SJCRH30 (cell line): ENCODE results near the gene RNF207. TPM values are rescaled to one million over a fixed set of nuclear protein-coding genes. Genes with fewer than 3 reads are reported as not detected.

ENCODE experiments used
- DNase-seq, 2 experiments: peaks; one replicate each; pipeline ENCODE4 v3.0.0-alpha.2; 2015 to 2020
- H3K27ac ChIP-seq: fragments of 250-450 bp; sonication (Bioruptor Pico); 2 replicates; pipeline ENCODE4 v1.5.1; 2020; ENCODE audit warnings: mild to moderate bottlenecking, moderate library complexity
- H3K27me3 ChIP-seq: fragments of 250-450 bp; sonication (Bioruptor Pico); 2 replicates; pipeline ENCODE4 v1.5.1; 2020; ENCODE audit warnings: mild to moderate bottlenecking, moderate library complexity
- H3K36me3 ChIP-seq: fragments of 250-450 bp; sonication (Bioruptor Pico); 2 replicates; pipeline ENCODE4 v1.5.1; 2020; ENCODE audit warnings: mild to moderate bottlenecking, moderate library complexity
- H3K4me1 ChIP-seq: fragments of 250-450 bp; sonication (Bioruptor Pico); 2 replicates; pipeline ENCODE4 v1.5.1; 2020; ENCODE audit warnings: mild to moderate bottlenecking, moderate library complexity
- H3K4me3 ChIP-seq: fragments of 250-450 bp; sonication (Bioruptor Pico); 2 replicates; pipeline ENCODE4 v1.5.1; 2020; ENCODE audit warnings: mild to moderate bottlenecking, moderate library complexity
- H3K9me3 ChIP-seq: fragments of 250-450 bp; sonication (Bioruptor Pico); replicated peaks from 2 replicates; pipeline ENCODE4 v1.5.1; 2020; ENCODE audit warnings: mild to moderate bottlenecking, moderate library complexity
- total RNA-seq: library from RNA; depleted of rRNA; stranded (reverse); fragments of >200 nt; shearing (Covaris generic); gene quantifications from 2 replicates; pipeline ENCODE4 v1.2.3, GENCODE V29; 2014

The RNF207 gene
- total RNA-seq, 1 experiment from 2014 or later: not detected

GRCh38 chr1:6180268-6180706 lies 25.6 kb upstream of the RNF207 start, which contains the start of gene CHD5:
TSS of gene CHD5 (minus strand) at chr1:6180321. CDS start at chr1:6180023, 298 bp downstream.
- Histone ChIP-seq H3K4me1 (no peaks in the 10 kb centered on the region; the same call in 1 of the 2 replicates), H3K4me3 (no peak within 1 kb of the TSS), H3K9me3 (no peaks in the 10 kb centered on the region), H3K36me3 (peaks cover 8% of the 10 kb centered on the region), H3K27me3 (peaks cover 8% of the 10 kb centered on the region; the same call in 1 of the 2 replicates), H3K27ac (no peak within 1 kb of the TSS)
- DNase-seq: no peak

- Histone ChIP-seq H3K9me3 (no peaks in the 10 kb centered on the region), H3K36me3 (peaks cover 13% of the 10 kb centered on the region), H3K4me1 (no peaks in the 10 kb centered on the region; the same call in 1 of the 2 replicates), H3K4me3 (no peak overlapping the region), H3K27me3 (peaks cover 8% of the 10 kb centered on the region; the same call in 1 of the 2 replicates), H3K27ac (no peak overlapping the region)
- peak in 1 of 2 experiments; percentile 25 for DNase-seq
Observed at GRCh38 chr1:6180707-6181311, 25.1 kb upstream of the RNF207 start.

DNA sequence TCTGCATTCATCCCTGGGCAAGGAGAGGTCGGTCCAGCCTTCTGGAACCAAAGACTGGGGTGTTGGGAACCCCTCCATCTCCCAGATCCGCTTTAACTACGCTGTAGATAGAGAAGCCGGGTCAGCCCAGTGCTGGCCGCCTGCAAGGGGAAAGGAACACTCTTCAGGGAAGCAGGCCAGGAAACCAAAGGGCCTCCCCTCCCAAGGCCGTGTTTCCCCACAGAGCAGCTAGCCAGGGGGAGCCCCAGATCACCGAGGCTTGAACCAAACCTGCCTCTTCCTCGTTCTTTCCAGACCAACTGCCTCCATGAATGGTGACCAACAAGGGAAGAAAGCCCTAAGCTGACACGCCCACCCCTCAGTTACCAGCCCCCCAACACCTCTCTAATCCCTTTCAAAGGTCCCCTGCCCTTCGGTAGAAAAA lies 24.6 kb upstream of the RNF207 start:
- Histone ChIP-seq H3K36me3 (peaks cover 16% of the 10 kb centered on the region), H3K9me3 (no peaks in the 10 kb centered on the region), H3K4me1 (no peaks in the 10 kb centered on the region; the same call in 1 of the 2 replicates), H3K27ac (no peak overlapping the region), H3K27me3 (peaks cover 8% of the 10 kb centered on the region; the same call in 1 of the 2 replicates), H3K4me3 (no peak overlapping the region)
- DNase-seq: no peak

GRCh38 chr1:6183520-6183989 lies 22.4 kb upstream of the RNF207 start:
- H3K36me3 ChIP-seq: peaks cover 37% of the 10 kb centered on the region
- no peaks in the 10 kb centered on the region; the same call in 1 of the 2 replicates for H3K4me1 ChIP-seq
- H3K9me3 ChIP-seq: no peaks in the 10 kb centered on the region
- H3K27me3 ChIP-seq: peaks cover 8% of the 10 kb centered on the region; the same call in 1 of the 2 replicates
- no peak overlapping the region for H3K27ac ChIP-seq
- no peak for DNase-seq
- no peak overlapping the region for H3K4me3 ChIP-seq

DNA sequence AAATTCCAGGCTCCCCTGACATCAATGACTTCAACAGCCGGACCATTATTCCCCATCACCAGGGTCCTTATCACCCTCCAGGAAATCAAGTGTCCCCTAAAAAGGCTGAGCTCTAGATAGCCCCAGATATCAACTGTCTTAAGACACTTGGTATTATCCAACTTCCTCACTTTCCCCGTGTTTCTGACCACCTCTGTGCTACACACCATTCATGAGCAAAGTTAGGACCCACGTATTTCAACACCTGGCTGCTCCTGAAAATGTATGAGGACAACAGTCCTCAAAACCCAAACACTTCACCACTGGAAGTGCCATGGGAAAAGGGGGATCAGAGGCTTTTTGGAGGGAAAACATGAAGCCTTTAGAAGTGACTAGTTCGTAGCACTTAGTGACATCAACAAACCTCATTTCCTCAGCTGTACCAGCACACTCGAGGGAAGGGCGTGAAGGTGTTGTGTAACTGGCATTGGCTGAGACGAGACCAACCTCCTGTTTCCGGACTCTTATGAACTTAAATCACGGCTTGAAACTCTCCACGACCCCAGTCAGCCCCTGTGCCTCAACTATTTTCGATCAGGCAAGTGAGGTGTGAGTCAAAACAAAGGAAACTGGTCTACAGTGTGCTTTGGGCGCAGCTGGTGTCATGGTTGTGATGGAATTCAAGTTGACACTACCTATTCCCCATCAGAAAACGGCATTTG lies 21.7 kb upstream of the RNF207 start:
- peak in 1 of 2 experiments; percentile 30 for DNase-seq
- no peak overlapping the region for H3K4me3 ChIP-seq
- H3K27me3 ChIP-seq: peaks cover 8% of the 10 kb centered on the region; the same call in 1 of the 2 replicates
- H3K9me3 ChIP-seq: no peaks in the 10 kb centered on the region
- no peaks in the 10 kb centered on the region; the same call in 1 of the 2 replicates for H3K4me1 ChIP-seq
- peaks cover 42% of the 10 kb centered on the region for H3K36me3 ChIP-seq
- H3K27ac ChIP-seq: no peak overlapping the region

GRCh38 chr1:6185151-6185550 lies 20.8 kb upstream of the RNF207 start:
- no peaks in the 10 kb centered on the region; the same call in 1 of the 2 replicates for H3K4me1 ChIP-seq
- H3K27me3 ChIP-seq: peaks cover 8% of the 10 kb centered on the region; the same call in 1 of the 2 replicates
- no peak overlapping the region for H3K27ac ChIP-seq
- H3K4me3 ChIP-seq: no peak overlapping the region
- no peaks in the 10 kb centered on the region for H3K9me3 ChIP-seq
- DNase-seq: no peak
- peaks cover 51% of the 10 kb centered on the region for H3K36me3 ChIP-seq

GRCh38 chr1:6185635-6186382 lies 20.1 kb upstream of the RNF207 start:
- Histone ChIP-seq H3K27ac (no peak overlapping the region), H3K9me3 (no peaks in the 10 kb centered on the region), H3K36me3 (peaks cover 57% of the 10 kb centered on the region), H3K4me1 (no peaks in the 10 kb centered on the region; the same call in 1 of the 2 replicates), H3K27me3 (peaks cover 6% of the 10 kb centered on the region; the same call in 1 of the 2 replicates), H3K4me3 (no peak overlapping the region)
- DNase-seq: peak in 1 of 2 experiments; percentile 65

GRCh38 chr1:6188466-6188865 lies 17.5 kb upstream of the RNF207 start:
- Histone ChIP-seq H3K27me3 (no peaks in the 10 kb centered on the region), H3K36me3 (peaks cover 81% of the 10 kb centered on the region)

GRCh38 chr1:6191968-6192367 lies 14.0 kb upstream of the RNF207 start:
- no peak for DNase-seq
- H3K9me3 ChIP-seq: no peaks in the 10 kb centered on the region
- H3K27me3 ChIP-seq: no peaks in the 10 kb centered on the region
- no peaks in the 10 kb centered on the region for H3K4me1 ChIP-seq
- no peak overlapping the region for H3K4me3 ChIP-seq
- peaks cover 95% of the 10 kb centered on the region for H3K36me3 ChIP-seq
- H3K27ac ChIP-seq: no peak overlapping the region

More at GRCh38 chr1:6188466-6188865, 17.5 kb upstream of the RNF207 start:
- H3K9me3 ChIP-seq: no peaks in the 10 kb centered on the region
- H3K4me3 ChIP-seq: no peak overlapping the region
- no peak overlapping the region for H3K27ac ChIP-seq
- H3K4me1 ChIP-seq: no peaks in the 10 kb centered on the region
- no peak for DNase-seq

- Histone ChIP-seq H3K9me3 (no peaks in the 10 kb centered on the region), H3K36me3 (peaks cover 57% of the 10 kb centered on the region), H3K27me3 (no peaks in the 10 kb centered on the region), H3K27ac (no peak overlapping the region; the same call in 1 of the 2 replicates), H3K4me1 (peaks cover 7% of the 10 kb centered on the region), H3K4me3 (peak overlapping the region; percentile 95)
- DNase-seq: no peak
Observed at GRCh38 chr1:6197746-6198427, 8.0 kb upstream of the RNF207 start.

- DNase-seq: no peak
- Histone ChIP-seq H3K27ac (peak overlapping the region; percentile 86), H3K36me3 (peaks cover 49% of the 10 kb centered on the region)
Observed at GRCh38 chr1:6198646-6199297, 7.1 kb upstream of the RNF207 start.

GRCh38 chr1:6199298-6200187 lies 6.4 kb upstream of the RNF207 start, which contains the start of gene RPL22:
TSS of gene RPL22 (minus strand) at chr1:6199595. CDS start at chr1:6199573, 22 bp downstream.
- Histone ChIP-seq H3K9me3 (no peaks in the 10 kb centered on the region), H3K4me3 (peak within 1 kb of the TSS; percentile 95), H3K36me3 (peaks cover 41% of the 10 kb centered on the region), H3K27me3 (no peaks in the 10 kb centered on the region), H3K27ac (peak within 1 kb of the TSS; percentile 86), H3K4me1 (peaks cover 7% of the 10 kb centered on the region)
- DNase-seq: peak; percentile 100

More at GRCh38 chr1:6198646-6199297, 7.1 kb upstream of the RNF207 start:
- peaks cover 7% of the 10 kb centered on the region for H3K4me1 ChIP-seq
- H3K27me3 ChIP-seq: no peaks in the 10 kb centered on the region
- peak overlapping the region; percentile 95 for H3K4me3 ChIP-seq
- H3K9me3 ChIP-seq: no peaks in the 10 kb centered on the region
